GM18909 (cell line): ENCODE measurements around the gene AUP1.

ENCODE experiments used
- ATAC-seq: cut with Tn5 transposase; IDR thresholded peaks from one replicate; pipeline ENCODE4 v1.9.1; 2021; ENCODE audit warnings: mild to moderate bottlenecking; ENCODE audit not compliant: unreplicated experiment, poor library complexity

AUP1 gene

DNA sequence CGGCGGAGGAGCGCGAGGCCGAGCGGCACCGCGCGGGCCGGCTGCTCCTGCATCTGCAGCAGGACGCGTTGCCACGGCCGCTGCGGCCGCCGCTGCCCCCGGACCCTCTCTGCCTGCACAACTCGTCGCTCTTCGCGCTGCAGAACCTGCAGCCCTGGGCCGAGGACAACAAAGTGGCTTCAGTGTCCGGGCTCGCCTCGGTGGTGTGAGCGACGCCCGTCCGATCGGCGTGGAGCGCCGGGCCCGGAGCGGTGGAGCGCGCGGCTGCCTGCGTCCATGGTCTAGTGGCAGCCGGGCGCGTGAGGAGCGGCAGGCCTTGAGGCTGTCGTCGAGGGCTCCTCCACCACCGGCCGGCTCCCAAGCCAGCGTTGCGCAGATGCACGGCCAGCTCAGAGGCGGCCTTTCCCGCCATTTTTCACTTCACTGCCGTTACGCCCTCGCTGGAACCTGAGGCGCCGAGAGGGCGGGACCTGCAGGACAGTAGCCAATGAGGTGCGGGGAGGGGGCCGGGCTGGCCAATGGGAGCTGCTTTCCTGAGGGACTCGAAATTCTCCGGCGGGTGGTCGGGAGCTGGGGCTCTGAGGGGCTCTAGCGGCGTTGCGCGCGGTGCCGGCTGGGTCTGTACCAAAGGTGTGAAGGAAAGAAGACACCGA is 13.4 kb downstream of the AUP1 start:
- ATAC-seq = peak; percentile 78

DNA sequence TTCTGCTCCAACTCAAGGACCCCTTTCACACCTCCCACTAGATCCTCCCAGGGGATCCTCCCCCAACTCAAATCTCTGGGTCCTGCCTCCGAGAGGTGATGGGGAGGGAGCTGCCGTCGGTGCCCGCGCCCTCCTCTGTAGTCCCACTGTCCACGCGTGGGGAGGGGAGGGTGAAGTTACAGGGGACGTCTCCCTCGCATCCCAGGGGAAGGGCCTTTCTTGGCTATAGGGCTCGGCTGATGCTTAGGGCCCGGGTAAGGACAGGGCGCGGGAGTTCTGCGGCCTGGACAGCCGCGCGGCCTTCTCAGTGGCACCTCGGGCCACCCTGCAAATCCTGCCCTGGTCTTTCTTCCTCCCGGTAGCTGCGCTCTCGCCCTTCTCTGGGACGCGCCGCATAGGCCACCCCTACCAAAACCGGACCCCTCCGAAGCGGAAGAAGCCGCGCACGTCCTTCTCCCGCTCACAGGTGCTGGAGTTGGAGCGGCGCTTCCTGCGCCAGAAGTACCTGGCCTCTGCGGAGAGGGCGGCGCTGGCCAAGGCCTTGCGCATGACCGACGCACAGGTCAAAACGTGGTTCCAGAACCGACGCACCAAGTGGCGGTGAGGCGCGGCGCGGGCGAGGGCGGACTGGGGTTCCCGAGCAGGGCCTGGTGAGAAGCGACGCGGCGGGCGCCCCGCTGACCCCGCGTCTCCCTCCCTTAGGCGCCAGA is 14.1 kb downstream of the AUP1 start:
- ATAC-seq = peak; percentile 10

DNA sequence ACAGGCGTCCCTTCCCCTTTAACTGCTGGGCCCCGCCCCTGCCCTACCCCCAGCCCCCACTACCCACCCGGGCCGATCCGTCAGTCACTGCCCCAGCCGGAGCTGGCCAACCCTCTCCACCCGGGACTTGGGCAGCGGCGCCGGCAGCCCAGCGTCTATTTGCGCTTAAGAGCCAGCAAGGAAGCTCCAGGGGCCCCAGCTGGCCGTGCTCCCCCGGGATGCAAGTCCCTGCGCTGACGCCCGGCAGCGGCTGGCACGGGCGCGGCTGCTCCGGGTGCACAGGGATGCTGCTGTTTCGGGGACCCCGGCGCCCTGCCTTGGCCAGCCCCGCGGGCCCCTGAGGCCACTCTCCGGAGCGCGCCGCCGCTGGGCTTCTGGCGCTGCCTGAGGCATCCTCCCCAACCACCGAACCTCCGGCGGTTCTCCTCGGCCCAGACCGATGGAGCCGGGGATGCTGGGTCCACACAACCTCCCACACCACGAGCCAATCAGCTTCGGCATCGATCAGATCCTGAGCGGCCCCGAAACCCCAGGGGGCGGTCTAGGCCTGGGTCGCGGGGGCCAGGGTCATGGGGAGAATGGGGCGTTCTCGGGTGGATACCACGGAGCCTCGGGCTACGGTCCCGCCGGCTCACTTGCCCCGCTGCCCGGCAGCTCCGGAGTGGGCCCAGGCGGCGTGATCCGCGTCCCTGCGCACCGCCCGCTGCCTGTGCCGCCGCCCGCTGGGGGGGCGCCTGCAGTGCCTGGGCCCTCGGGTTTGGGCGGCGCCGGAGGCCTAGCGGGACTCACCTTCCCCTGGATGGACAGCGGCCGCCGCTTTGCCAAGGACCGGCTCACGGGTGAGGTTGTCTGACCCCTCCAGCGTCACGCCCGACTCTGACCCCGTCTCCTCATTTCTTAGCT is 14.9 kb downstream of the AUP1 start, which contains the start of gene TLX2:
TSS of gene TLX2 (plus strand) at position 83 of the 903 bp plus-strand sequence. CDS start at position 440, 357 bp downstream.
- no peak for ATAC-seq

DNA sequence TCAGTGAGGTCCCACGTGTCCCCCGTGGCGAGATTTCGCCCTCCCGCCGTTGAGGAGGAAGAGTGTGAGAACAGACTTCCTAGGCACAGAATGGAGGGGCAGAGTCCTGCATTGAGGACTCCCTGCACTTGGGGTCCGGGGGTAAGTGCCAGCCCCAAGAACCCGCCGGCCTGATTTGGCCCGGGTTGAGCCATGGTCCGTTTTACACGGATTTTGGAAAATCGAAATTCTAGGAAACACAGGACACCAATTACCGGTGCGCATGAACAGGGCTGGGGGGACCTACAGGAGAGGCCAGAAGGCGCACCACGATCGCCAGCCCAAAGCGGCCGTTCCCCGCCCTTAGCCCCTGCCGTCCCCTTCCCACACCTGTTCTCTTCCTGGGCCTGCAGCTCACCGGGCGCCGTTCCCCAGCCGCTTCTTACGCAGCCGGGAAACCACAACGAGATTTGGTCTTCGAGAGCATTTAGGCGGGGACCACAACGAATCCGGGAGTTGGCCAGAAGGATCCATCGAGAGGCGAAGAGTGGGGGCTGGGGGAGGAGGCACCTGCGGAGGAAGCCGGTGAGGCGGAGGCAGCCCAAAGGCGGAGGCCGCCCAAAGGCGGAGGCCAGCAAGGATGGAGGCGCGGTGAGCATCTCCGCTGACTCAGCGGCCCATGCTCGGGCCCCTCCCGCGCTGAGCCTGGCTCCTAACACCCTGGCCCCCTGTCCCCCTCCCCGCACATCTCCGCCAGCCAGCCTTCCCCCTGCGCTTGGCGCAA is 15.7 kb downstream of the AUP1 start:
- no peak for ATAC-seq

GRCh38 chr2:74512744-74513604 is 16.5 kb downstream of the AUP1 start:
- ATAC-seq = no peak

- ATAC-seq = no peak
These were observed 18.2 kb downstream of the AUP1 start for GRCh38 chr2:74511104-74511989.

- ATAC-seq = no peak
These were observed 19.2 kb downstream of the AUP1 start for GRCh38 chr2:74510272-74510671.

- ATAC-seq = peak; percentile 13
These were observed 21.5 kb downstream of the AUP1 start for GRCh38 chr2:74507926-74508520.

GRCh38 chr2:74507145-74507925 is 22.2 kb downstream of the AUP1 start, which contains the start of gene PCGF1:
Gene PCGF1 (minus strand): TSS chr2:74507695. CDS start chr2:74507668, 27 bp downstream.
- peak; percentile 90 for ATAC-seq

DNA sequence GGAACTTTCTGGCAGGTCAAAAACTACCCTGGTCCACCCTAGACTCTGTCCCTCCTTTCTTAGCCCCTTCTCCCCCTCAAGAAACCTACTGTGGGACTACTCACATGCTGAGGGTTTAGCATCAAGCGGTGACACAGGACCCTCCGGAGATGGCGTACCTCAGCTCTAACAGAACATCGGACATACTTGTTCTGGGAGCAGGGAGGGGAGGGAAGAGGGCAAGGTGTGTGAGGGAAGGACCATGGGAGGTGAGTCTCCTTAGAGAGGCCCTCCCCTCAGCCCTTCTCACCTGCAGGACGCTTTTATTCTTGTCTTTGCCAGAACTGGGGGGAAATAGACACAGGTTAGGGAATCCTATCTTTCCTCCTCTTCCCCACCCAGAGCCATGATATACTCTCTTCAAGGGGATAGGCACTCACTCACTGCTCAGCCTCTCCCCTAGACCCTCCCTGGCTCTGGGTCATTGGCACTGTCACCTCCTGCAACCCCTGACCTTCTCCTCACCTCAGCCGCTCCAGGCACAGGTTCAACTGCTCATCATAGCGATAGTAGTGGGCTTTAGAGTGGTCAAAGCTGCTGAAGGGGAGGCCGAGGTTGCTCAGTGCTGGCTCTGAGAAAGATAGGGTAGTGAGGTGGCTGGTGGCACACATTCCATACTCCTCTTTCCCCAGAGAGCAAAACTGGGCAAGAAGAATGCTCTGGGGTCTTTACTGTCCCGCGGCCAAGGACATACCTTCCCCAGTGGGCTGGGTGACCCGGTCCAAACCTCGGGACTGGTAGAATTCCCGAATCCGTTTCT is 23.9 kb downstream of the AUP1 start:
- ATAC-seq = no peak

GRCh38 chr2:74504591-74504990 is 24.9 kb downstream of the AUP1 start:
- ATAC-seq = no peak

DNA sequence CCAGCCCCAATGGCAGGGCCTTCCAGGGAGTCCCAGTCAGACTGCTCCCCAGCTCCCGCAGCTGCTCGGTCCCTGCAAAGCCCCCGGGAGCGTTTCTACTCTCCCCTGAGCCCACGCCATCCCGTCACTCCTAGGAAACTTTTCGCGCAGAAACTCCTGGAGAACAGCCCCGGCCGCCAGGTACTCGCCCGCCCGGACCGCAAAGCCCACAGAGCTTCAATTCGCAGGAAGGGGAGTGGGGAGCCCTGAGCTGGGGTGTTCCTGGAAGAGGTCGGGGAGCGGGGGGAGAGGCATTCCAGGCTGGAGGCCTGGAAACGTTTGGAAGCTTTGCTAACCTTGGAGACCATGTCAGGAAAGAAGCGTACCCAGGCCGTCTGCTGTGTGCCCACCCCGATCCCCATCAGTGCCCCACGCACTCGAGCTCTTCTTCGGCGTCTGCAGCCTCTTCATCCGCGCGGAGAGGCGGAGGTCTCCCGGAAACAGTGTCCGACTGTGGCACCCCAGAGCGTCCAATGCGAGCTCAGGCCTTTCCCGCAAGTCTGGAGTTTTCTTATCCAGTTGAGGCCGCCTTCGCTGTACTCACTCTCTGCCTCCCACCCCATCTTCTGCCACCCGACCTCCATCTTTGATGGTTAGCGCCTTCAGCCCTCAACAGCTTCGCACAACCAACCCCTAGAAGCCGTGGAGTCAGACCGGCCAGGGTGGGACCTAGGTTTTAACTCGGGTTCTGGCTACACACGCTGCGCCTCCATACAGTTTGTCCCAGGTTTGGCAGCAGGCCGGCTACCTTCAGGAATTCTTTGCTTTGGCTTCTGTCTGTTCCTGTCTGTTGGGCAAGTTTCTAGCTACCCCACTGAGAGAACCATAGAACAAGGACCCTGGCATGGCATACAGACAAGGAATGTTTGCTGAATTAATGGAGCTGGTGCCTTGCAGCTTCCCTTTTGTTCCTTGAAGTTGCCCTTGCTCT is 25.7 kb downstream of the AUP1 start:
- no peak for ATAC-seq

GRCh38 chr2:74502720-74503505 is 26.6 kb downstream of the AUP1 start:
- peak; percentile 39 for ATAC-seq

- ATAC-seq = no peak
These were observed 27.3 kb downstream of the AUP1 start for GRCh38 chr2:74502147-74502719.
